Ishikawa (cell line): Measurements from ENCODE around the gene DCLK1.

Experiments
- CEBPB ChIP-seq: IDR thresholded peaks from 2 replicates; pipeline ENCODE4 v1.6.1; 2012
- CREB1 ChIP-seq: IDR thresholded peaks from 2 replicates; pipeline ENCODE4 v1.6.1; 2012; ENCODE audit warnings: low read depth
- EGR1 ChIP-seq: IDR thresholded peaks from 2 replicates; pipeline ENCODE4 v1.6.1; 2012
- EP300 ChIP-seq: IDR thresholded peaks from 2 replicates; pipeline ENCODE4 v1.6.1; 2012; ENCODE audit warnings: borderline replicate concordance
- FOXM1 ChIP-seq: IDR thresholded peaks from 2 replicates; pipeline ENCODE4 v1.6.1; 2012; ENCODE audit warnings: low read depth, borderline replicate concordance
- MAX ChIP-seq: IDR thresholded peaks from 2 replicates; pipeline ENCODE4 v1.6.1; 2012
- NFIC ChIP-seq: IDR thresholded peaks from 2 replicates; pipeline ENCODE4 v1.6.1; 2012
- RAD21 ChIP-seq: IDR thresholded peaks from 2 replicates; pipeline ENCODE4 v1.6.1; 2012; ENCODE audit warnings: low read depth
- TAF1 ChIP-seq: IDR thresholded peaks from 2 replicates; pipeline ENCODE4 v1.6.1; 2012; ENCODE audit warnings: low read depth, mild to moderate bottlenecking
- TCF12 ChIP-seq: IDR thresholded peaks from 2 replicates; pipeline ENCODE4 v1.6.1; 2012; ENCODE audit warnings: low read depth
- TEAD4 ChIP-seq: IDR thresholded peaks from 2 replicates; pipeline ENCODE4 v1.6.1; 2012
- YY1 ChIP-seq: IDR thresholded peaks from 2 replicates; pipeline ENCODE4 v1.6.1; 2012; ENCODE audit warnings: low read depth
- ZBTB7A ChIP-seq: IDR thresholded peaks from 2 replicates; pipeline ENCODE4 v1.6.1; 2012; ENCODE audit warnings: low read depth
- TF ChIP-seq, protein P1 (sequence below): IDR thresholded peaks from 2 replicates; pipeline ENCODE4 v1.6.1; 2012
- TF ChIP-seq, protein P2 (sequence below): IDR thresholded peaks from 2 replicates; pipeline ENCODE4 v1.6.1; 2012; ENCODE audit warnings: low read depth, mild to moderate bottlenecking

The DCLK1 gene

GRCh38 chr13:35785576-35786303, 345.4 kb downstream of the DCLK1 start:
- TF ChIP-seq, protein P1, sequence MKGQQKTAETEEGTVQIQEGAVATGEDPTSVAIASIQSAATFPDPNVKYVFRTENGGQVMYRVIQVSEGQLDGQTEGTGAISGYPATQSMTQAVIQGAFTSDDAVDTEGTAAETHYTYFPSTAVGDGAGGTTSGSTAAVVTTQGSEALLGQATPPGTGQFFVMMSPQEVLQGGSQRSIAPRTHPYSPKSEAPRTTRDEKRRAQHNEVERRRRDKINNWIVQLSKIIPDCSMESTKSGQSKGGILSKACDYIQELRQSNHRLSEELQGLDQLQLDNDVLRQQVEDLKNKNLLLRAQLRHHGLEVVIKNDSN: no peak
- TF ChIP-seq FOXM1 (no peak), NFIC (no peak), RAD21 (no peak), TCF12 (no peak), EP300 (no peak), CREB1 (no peak), YY1 (no peak), EGR1 (no peak), ZBTB7A (no peak), TAF1 (no peak), MAX (no peak), TEAD4 (no peak), CEBPB (no peak)
- TF ChIP-seq, protein P2, sequence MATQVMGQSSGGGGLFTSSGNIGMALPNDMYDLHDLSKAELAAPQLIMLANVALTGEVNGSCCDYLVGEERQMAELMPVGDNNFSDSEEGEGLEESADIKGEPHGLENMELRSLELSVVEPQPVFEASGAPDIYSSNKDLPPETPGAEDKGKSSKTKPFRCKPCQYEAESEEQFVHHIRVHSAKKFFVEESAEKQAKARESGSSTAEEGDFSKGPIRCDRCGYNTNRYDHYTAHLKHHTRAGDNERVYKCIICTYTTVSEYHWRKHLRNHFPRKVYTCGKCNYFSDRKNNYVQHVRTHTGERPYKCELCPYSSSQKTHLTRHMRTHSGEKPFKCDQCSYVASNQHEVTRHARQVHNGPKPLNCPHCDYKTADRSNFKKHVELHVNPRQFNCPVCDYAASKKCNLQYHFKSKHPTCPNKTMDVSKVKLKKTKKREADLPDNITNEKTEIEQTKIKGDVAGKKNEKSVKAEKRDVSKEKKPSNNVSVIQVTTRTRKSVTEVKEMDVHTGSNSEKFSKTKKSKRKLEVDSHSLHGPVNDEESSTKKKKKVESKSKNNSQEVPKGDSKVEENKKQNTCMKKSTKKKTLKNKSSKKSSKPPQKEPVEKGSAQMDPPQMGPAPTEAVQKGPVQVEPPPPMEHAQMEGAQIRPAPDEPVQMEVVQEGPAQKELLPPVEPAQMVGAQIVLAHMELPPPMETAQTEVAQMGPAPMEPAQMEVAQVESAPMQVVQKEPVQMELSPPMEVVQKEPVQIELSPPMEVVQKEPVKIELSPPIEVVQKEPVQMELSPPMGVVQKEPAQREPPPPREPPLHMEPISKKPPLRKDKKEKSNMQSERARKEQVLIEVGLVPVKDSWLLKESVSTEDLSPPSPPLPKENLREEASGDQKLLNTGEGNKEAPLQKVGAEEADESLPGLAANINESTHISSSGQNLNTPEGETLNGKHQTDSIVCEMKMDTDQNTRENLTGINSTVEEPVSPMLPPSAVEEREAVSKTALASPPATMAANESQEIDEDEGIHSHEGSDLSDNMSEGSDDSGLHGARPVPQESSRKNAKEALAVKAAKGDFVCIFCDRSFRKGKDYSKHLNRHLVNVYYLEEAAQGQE: no peak

- no peak for TF ChIP-seq EGR1
- no peak for TF ChIP-seq YY1
- no peak for TF ChIP-seq FOXM1
- TF ChIP-seq TAF1: no peak
- TF ChIP-seq, protein P2: no peak
- TF ChIP-seq EP300: no peak
- TF ChIP-seq TEAD4: no peak
- no peak for TF ChIP-seq TCF12
- no peak for TF ChIP-seq MAX
- TF ChIP-seq, protein P1: no peak
- no peak for TF ChIP-seq RAD21
Observed at GRCh38 chr13:35784286-35784951, 346.8 kb downstream of the DCLK1 start.

DNA sequence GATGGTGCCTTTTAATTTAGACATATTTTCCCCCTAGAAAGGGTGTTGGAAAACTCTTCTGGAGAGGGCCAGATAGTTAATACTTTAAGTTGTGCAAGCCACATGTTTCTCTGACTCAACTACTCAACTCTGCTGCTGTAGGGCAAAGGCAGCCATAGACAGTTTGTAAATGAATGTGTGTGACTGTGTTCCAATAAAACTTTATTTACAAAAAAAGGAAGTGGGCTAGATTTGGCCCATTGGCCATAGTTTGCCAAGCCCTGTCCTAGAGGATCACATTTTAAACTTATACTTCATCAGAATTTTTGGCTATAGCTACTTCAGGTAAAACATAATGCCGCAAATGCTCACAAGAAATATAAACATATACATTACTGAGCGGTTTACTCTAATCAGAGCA, 348.4 kb downstream of the DCLK1 start:
- TF ChIP-seq NFIC (no peak), ZBTB7A (no peak), EGR1 (no peak), TEAD4 (no peak)

GRCh38 chr13:35781036-35782000, 349.9 kb downstream of the DCLK1 start:
- TF ChIP-seq YY1 (no peak), NFIC (no peak), TAF1 (no peak), FOXM1 (no peak), TEAD4 (no peak), CEBPB (no peak), TCF12 (no peak), MAX (no peak), EP300 (no peak), RAD21 (no peak)
- TF ChIP-seq, protein P1: no peak
- TF ChIP-seq, protein P2: no peak
